GM12878 (cell line): ENCODE results near the gene AGRN. TPM values are rescaled to one million over a fixed set of nuclear protein-coding genes. Genes with fewer than 3 reads are reported as not detected.

Experiments used
- HCFC1 ChIP-seq: fragments of 150-350 bp; IDR thresholded peaks from 2 replicates; pipeline ENCODE4 v1.6.1; 2014; ENCODE audit warnings: low read length
- HDAC2 ChIP-seq: fragments of 200-600 bp; sonication (generic); IDR thresholded peaks from 2 replicates; pipeline ENCODE4 v1.6.1; 2017
- JUNB ChIP-seq: IDR thresholded peaks from 2 replicates; pipeline ENCODE4 v1.6.1; 2016; ENCODE audit warnings: antibody characterized with exemption, mild to moderate bottlenecking
- JUND ChIP-seq: IDR thresholded peaks from 2 replicates; pipeline ENCODE4 v1.6.1; 2012; ENCODE audit warnings: low read depth, mild to moderate bottlenecking, low read length, improper control_type of control experiment, moderate library complexity
- MEF2B ChIP-seq: fragments of 450-650 bp; IDR thresholded peaks from 2 replicates; pipeline ENCODE4 v1.6.1; 2018; ENCODE audit warnings: mild to moderate bottlenecking, moderate library complexity; ENCODE audit not compliant: partially characterized antibody, poor library complexity, severe bottlenecking
- MTA2 ChIP-seq: fragments of 450-650 bp; IDR thresholded peaks from 2 replicates; pipeline ENCODE4 v1.6.1; 2016; ENCODE audit warnings: low read depth, mild to moderate bottlenecking, moderate library complexity
- SREBF1 ChIP-seq: IDR thresholded peaks from 2 replicates; pipeline ENCODE4 v1.6.1; 2012; ENCODE audit warnings: mild to moderate bottlenecking, low read length
- TCF12 ChIP-seq: IDR thresholded peaks from 2 replicates; pipeline ENCODE4 v1.6.1; 2011; ENCODE audit warnings: low read depth, mild to moderate bottlenecking, low read length
- ZBED1 ChIP-seq: IDR thresholded peaks from 2 replicates; pipeline ENCODE4 v1.6.1; 2016; ENCODE audit warnings: borderline replicate concordance
- ZNF687 ChIP-seq: fragments of 450-650 bp; IDR thresholded peaks from 2 replicates; pipeline ENCODE4 v1.6.1; 2017; ENCODE audit warnings: mild to moderate bottlenecking, moderate library complexity
- polyA plus RNA-seq, 11 experiments: library from polyadenylated mRNA; depleted of rRNA in 4 of 11; unstranded in 6 of 11; stranded (reverse) in 5 of 11; fragments of >200 nt; fragmentation: Nextera tagmentation in 4 of 11; fragmentation: Illumina TruSeq in 1 of 11; extraction: Ambion mirVana in 4 of 11; extraction: Trizol in 1 of 11; gene quantifications; 1 replicate in 1 of 11; 2 replicates in 10 of 11; pipeline versions ENCODE4 v1.2.1 to v1.2.3, GENCODE V29; 2011 to 2016; ENCODE audit warnings: inconsistent platforms in 2 of 11, missing spikeins in 2 of 11, low read depth in 1 of 11
- total RNA-seq, 4 experiments: library from RNA; depleted of rRNA in 3 of 4; stranded (reverse); fragments of >200 nt in 3 of 4; fragmentation: Illumina TruSeq in 1 of 4; extraction: Trizol in 1 of 4; gene quantifications; 2 replicates each; pipeline versions ENCODE4 v1.2.1 to v1.2.3, GENCODE V29; 2013 to 2021
- TF ChIP-seq, protein P1 (sequence below): IDR thresholded peaks from 2 replicates; pipeline ENCODE4 v1.6.1; 2012; ENCODE audit warnings: improper control_type of control experiment, low read depth, low read length; ENCODE audit not compliant: insufficient replicate concordance
- TF ChIP-seq, protein P2 (sequence below): fragments of 450-650 bp; IDR thresholded peaks from 2 replicates; pipeline ENCODE4 v1.6.1; 2014; ENCODE audit warnings: mild to moderate bottlenecking

Gene AGRN
- total and polyA plus RNA-seq, 10 of the 15 experiments (the other 5 are each of a cell fraction or from before 2014, with no cell fraction given), result 0.02 to 41.8 (median 4.1) TPM

GRCh38 chr1:1004420-1004779 lies 15.5 kb upstream of the AGRN start (continued):
- TF ChIP-seq, protein P1, sequence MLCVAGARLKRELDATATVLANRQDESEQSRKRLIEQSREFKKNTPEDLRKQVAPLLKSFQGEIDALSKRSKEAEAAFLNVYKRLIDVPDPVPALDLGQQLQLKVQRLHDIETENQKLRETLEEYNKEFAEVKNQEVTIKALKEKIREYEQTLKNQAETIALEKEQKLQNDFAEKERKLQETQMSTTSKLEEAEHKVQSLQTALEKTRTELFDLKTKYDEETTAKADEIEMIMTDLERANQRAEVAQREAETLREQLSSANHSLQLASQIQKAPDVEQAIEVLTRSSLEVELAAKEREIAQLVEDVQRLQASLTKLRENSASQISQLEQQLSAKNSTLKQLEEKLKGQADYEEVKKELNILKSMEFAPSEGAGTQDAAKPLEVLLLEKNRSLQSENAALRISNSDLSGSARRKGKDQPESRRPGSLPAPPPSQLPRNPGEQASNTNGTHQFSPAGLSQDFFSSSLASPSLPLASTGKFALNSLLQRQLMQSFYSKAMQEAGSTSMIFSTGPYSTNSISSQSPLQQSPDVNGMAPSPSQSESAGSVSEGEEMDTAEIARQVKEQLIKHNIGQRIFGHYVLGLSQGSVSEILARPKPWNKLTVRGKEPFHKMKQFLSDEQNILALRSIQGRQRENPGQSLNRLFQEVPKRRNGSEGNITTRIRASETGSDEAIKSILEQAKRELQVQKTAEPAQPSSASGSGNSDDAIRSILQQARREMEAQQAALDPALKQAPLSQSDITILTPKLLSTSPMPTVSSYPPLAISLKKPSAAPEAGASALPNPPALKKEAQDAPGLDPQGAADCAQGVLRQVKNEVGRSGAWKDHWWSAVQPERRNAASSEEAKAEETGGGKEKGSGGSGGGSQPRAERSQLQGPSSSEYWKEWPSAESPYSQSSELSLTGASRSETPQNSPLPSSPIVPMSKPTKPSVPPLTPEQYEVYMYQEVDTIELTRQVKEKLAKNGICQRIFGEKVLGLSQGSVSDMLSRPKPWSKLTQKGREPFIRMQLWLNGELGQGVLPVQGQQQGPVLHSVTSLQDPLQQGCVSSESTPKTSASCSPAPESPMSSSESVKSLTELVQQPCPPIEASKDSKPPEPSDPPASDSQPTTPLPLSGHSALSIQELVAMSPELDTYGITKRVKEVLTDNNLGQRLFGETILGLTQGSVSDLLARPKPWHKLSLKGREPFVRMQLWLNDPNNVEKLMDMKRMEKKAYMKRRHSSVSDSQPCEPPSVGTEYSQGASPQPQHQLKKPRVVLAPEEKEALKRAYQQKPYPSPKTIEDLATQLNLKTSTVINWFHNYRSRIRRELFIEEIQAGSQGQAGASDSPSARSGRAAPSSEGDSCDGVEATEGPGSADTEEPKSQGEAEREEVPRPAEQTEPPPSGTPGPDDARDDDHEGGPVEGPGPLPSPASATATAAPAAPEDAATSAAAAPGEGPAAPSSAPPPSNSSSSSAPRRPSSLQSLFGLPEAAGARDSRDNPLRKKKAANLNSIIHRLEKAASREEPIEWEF, result no peak
- TF ChIP-seq HCFC1 (no peak), TCF12 (no peak), SREBF1 (no peak), JUND (no peak), MTA2 (no peak), ZNF687 (no peak), JUNB (no peak), ZBED1 (no peak), HDAC2 (no peak), MEF2B (no peak)
- TF ChIP-seq, protein P2, sequence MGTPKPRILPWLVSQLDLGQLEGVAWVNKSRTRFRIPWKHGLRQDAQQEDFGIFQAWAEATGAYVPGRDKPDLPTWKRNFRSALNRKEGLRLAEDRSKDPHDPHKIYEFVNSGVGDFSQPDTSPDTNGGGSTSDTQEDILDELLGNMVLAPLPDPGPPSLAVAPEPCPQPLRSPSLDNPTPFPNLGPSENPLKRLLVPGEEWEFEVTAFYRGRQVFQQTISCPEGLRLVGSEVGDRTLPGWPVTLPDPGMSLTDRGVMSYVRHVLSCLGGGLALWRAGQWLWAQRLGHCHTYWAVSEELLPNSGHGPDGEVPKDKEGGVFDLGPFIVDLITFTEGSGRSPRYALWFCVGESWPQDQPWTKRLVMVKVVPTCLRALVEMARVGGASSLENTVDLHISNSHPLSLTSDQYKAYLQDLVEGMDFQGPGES, result no peak
